KG1 (cell line): ENCODE measurements around the gene VTCN1.

Experiments used
- DNase-seq: peaks from one replicate; lab custom pipeline; 2025; lab: John Stamatoyannopoulos, UW

Gene VTCN1

DNA sequence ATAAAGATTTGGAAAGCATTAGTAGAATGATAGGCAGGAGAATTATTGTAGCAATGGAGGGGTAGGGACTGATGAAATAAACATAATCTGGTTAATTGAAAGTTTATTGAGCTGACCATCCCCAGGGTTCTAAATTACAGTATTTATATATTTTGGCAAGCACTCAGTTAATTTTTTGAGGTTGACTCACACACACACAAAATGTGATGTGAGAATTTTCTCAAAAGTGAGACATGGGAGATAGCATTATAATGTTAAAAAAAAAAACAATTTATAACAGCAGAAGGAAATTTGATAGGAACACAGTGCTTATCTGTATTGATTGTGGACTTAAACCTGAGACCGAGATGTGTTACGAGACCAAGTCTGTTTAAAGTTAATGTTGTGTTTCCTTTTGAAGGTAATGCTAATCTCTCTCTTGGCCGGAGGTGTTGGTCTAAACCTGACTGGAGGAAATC lies 113.7 kb downstream of the VTCN1 start:
- DNase-seq, result no peak

DNA sequence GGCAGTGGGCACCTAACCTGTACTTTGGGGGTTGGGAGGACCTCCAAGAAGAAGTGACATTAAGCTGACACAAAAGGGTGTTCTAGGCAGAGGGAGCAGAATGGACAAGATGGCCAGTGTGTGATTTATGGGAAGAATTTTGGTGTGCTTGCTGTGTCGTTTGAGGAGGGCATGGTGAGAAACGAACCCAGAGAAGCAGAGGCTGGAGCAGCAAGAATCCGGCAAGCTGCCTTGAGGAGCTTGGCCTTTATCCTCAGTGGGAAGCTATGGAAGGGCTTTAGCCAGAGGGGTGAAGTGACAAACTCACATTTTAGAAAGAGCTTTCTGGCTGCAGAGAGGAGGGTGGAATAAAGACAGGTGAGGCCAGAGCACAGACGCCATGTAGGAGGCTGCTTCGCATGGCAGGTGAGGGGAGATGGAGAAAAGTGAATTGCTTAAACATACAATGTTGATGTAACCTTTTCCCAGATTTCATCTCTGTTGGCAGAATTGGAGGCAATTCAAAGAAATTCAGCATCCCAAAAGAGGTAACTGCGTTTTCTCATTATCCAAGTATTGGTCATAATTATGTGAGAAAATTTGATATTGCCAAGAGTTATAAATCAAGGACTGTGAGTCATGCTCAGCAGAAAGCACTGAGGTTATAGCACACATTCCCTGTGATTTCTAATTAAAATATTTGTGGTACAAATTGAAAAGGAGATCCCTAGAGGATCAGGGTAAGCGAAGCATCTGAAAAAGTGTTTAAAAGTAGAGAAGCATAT lies 115.7 kb downstream of the VTCN1 start:
- DNase-seq, result no peak

DNA sequence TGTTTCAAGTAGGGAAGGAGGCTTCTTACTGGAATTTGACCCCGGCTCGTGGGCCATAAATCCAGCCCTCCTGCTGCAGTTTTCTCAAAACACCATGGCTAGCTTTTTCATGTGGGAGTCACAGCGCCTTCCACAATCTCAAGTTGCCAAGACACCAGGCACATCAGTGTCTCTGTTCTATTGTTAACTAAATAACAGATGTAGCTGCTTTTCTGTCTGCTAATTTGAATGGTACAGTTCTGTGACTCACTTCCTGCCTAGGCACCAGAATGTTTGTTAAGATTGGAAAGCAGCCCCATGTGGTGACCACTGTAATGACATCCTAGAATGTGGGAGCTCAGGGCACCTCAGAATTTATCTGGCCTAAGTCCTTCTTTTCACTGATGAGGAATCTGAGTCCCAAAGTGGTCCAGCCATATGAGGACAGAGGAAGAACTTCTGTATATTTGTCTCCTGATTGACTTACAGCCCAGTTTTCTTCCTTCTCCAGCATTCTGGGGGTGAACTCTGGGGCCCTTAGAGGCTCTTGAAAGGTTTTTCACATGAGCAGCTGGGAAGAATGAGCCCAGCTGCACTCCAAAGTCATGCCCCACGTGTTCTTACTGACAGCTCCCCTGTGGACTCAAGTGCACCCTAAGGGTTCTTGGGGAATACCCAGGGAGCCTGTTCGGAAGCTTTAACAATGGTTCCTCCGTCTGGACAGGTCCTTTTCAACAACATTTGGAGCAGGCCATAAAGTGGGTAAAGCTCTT lies 116.7 kb downstream of the VTCN1 start:
- peak; percentile 4 for DNase-seq
